ENCODE results near the gene INCA1.

INCA1 gene

DNA sequence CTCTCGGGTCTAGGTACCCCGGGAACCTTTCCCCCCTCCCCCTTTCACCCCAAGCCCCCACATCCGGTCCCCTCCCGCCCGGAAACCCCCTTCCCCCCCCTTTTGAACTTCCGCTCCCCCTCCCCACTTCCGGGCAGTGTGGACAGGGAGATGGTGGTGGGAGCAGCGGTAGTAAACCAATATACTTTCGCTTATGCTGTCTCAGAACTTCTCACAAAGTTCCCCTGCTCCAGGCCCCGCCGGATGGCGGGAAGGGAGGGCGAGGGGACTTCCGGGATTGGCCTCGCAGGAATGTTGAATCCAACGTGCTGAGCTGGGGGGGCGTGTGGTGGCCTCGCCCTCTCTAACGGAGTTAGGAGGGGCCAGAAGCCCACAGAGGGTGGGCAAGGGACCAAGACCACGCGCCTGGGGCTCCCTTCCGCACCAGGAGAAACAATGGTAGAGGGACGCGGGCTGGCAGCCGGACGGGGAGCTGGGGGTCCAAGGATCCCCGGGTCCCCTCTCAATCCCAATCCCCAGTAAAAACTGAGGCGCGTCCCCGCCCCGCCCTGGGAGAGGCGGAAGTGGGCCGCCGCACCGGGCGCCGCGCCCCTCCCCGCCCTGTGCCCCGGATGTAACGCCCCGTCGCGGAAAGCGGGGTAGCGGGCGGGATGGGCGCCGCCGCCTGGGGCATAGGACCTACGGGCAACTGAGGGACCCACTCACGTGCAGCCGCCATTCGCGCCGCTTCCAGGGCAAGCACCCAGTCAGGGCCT lies 49.7 kb downstream of the INCA1 start:
- DNase-seq: peak; percentile 62 to 64

DNA sequence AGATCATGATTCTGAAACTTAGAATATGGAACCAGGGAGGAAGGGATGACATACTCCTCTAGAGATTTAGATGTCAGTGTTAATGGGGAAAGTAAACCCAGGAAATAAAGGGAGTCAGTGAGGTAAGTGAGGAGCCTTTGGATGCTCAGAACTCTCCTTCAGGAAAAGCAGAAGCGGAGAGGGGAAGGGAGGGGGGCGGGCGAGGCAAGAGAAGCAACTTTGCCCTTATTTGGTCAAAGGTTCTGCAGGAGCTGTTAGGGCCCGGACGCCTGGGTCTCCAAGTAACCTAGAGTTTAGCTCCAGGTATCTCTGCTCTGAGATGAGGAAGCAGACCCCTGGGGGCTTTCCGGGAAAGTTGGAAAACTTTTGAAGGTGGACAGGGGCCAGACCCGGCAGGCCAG lies 50.3 kb downstream of the INCA1 start:
- DNase-seq: no peak

DNA sequence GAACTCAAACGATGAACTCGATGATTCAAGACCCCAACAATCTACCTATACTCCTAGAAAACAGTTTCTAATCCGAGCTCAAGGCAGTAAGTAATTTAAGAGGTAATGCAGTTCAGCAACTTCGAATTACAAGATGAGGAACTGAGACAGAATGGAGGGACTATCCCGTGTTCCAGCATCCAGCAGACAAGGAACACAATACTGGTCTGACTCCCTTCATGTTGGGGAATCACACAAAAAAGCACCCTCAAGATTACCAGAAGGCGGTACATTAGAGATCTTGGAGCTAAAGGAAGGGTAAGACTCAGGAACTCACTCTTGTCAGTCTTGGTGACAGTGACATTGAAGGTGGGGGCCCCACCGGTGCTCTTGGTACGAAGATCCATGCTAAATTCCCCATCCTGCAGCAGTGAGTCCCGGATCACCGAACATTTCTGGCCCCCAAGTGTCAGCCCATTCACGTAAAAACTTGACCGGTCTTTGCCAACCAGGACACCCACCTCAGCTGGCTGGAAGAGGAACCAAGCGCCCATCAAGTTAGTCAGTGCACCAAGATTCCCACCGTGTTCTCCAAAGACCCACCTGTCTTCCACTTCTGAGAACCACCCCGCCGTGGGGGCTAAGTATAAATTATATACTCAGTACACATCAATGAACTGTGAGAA lies 50.9 kb downstream of the INCA1 start:
- no peak for DNase-seq

DNA sequence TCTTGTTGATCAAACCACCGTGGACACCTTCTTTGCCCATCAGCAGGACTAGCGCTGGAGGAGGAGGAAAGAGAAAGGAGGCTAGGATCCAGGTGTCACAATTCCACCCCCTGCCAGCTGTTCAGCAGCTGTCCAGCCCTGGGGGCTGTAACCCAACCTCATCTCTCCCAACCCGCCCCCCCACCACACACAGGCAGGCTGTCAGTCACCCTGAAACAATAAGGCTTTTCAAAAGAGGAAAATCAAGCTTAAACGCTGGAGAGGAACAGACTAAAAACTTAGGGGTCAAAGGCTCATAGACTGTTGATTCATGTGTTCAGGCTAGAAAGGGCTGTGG lies 51.4 kb downstream of the INCA1 start:
- no peak for DNase-seq

DNA sequence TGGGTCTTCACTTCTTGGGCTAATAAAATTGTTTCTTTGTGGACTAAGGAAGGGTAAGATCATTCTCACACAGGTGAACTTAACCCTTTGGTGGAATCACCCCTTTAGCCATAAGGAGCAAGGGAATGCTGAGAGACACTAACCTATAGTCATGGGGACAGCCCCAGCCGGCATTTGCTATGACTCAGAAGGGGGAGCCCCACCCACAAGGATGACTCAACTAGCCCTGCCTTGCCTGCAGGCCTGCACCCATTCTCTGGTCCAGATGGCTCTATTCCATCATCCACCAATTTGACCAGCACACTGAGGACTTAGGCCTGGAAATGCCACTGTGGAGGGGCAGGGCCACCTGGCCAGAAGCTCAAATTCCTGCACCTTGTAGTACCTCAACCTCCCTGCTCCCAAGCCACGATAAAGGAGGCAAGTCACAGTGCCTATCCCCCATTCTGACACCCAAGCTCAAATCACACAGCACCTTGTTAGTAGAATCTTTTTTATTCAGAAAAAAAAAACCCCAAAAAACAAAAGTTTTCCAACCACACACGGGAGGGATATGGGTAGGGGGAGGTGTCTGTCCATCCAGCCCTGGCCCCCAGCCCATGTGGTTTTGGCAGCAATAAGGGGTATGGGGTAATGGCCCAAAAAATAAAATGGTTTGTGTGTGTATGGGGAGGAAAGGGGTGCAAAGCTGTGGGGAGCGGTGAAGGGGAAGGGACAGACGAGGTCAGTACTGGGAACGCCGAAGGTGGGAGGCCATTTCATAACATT lies 52.0 kb downstream of the INCA1 start:
- peak; percentile 79 to 82 for DNase-seq

DNA sequence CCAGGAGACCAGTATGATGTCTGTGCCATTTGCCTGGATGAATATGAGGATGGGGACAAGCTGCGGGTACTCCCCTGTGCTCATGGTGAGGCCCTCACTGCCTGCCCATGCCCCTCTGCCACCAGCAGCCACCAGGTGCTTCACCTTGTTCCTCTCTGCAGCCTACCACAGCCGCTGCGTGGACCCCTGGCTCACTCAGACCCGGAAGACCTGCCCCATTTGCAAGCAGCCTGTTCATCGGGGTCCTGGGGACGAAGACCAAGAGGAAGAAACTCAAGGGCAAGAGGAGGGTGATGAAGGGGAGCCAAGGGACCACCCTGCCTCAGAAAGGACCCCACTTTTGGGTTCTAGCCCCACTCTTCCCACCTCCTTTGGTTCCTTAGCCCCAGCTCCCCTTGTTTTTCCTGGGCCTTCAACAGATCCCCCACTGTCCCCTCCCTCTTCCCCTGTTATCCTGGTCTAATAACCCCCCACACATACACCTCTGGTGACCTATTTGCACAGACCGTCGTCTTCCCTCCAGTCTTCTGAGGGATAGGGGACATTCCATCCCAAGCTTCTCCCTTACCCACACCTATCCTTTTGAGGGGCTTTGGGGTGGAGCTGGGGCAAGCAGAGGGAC lies 52.7 kb downstream of the INCA1 start:
- peak in 1 of 2 donors; percentile 44 for DNase-seq

DNA sequence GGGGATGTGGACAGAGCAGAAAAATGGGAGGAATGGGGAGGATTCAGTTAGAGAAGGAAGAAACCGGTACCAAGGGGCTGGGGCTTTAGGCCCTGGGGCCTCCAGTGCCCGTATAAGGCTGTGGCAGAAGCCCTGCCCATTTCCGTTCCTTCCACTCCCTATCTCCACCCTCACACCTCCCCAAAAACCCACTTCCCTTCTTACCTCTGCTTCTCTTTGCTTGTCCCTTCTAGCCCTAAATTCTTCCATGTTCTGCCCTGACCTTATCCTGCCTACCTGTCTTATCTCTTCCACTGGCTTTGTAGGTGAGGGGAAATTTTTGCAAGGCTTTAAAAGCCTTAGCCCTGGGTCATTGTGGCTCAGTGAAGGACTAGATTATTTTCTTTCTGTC lies 53.2 kb downstream of the INCA1 start:
- DNase-seq: peak in 1 of 2 donors; percentile 44

DNA sequence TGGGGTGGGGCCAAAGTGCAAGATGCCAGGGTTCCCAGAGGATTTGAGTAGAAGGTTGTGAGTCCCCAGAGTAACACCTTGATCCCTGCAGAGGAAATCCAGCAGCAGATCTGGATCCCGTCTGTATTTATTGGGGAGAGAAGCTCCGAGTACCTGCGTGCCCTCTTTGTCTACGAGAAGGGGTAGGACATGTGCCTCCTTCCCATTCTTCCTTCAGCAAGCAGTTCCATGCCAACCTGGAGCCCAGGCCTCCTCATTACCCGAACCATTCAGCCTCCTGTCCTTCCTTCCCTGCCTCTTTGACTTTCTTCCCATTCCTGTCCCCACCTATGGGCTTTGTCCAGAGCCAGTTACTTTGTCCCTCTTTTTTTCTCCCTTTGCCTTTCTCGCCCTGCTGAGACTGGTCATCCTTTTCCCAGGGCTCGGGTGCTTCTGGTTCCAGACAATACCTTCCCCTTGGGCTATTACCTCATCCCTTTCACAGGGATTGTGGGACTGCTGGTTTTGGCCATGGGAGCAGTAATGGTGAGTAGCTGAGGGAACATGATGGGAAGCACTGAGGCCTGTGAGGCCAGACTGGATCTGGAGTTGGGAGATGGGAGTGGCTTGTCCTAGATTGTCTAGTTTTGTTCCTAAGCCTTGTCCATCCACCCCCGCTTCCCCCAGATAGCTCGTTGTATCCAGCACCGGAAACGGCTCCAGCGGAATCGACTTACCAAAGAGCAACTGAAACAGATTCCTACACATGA lies 54.4 kb downstream of the INCA1 start:
- DNase-seq: no peak

DNA sequence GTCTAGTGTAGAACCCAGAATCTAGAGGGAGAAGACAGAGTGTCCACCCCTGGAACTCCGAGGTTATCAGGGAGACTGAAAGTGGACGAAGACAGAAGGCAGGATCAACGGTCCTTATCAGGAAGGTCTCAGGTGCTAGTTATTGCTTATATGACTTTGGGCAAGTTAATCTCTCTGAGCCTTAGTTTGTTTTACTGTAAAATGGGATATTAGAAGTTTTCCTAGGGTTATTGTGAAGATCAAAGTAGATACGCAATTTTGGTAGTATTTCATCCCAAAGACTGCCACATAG lies 56.1 kb downstream of the INCA1 start:
- no peak for DNase-seq

DNA sequence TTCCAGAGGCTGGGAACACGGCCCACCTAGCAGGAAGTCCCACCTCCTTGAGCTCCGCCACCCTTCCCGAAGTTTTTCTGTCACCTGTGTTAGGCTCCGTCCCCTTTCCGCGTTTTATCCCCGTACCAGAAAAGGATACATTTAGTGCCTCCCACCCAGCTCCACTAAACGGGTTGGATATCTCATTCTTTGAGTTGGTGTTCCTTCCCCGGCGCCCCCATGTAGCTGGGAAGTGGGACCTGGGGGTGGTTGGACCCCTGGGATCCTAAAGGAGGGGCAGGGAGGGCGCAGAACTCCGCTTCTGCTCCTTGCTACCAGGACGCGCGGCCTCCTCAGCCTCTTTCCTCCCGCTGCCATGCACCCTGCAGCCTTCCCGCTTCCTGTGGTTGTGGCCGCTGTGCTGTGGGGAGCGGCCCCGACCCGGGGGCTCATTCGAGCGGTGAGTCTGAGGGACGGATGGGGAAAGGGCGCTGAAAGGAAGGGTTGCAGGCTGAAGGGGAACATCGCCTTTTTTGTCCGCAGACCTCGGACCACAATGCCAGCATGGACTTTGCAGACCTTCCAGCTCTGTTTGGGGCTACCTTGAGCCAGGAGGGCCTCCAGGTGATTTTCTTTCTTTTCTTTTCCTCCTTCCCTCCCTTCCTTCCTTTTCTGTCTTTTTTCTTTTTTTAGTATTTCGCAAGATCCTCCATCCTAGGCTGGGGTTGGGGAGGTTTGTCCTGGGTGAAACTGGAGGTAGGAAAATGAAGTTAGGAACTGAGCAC lies 56.6 kb downstream of the INCA1 start:
- no peak for DNase-seq

DNA sequence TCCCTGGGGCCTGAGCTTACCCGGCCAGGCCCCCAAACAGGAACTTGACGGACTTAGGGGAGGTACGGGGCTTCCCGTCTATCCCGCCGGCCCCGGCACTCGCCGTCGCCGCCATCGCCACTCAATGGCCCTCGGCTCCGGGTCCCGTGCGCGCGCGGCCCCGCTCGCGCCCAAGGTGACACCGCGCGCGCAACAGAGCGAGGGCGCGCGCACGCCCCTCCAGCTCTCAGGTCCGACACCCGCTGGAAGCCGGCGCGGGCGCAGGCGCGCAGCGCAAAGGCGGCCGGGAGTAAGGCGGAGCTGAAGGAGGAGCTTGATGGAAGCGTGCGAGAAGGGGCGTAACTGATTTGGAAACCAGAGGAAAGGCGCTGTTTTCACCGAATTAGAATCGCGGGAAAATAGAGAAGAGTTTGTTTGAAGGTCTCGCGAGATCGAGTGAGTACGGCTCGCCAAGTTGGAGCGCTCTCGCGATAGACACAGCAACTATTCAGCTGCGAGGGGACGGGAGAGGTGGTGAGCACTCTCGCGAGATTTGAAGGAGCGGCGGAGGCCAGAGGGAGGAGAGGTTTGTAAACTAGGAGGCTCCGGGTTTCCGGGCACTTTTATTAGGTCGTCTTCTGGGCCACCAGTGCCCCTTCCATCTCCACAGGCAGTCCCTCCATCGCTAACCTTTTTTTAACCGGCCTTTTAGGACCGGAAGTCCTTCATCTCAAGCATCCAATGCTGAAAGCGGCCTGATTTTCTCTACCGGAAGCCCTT lies 57.3 kb downstream of the INCA1 start, which contains the start of the genes RNF167 and SLC25A11:
Gene RNF167 (plus strand): TSS at position 473 of the 759 bp plus-strand sequence. CDS start 642 bp downstream, outside the sequence.
Gene SLC25A11 (minus strand): TSS at position 251 of the 759 bp plus-strand sequence. CDS start 136 bp downstream, at position 115.
- peak; percentile 89 to 94 for DNase-seq

DNA sequence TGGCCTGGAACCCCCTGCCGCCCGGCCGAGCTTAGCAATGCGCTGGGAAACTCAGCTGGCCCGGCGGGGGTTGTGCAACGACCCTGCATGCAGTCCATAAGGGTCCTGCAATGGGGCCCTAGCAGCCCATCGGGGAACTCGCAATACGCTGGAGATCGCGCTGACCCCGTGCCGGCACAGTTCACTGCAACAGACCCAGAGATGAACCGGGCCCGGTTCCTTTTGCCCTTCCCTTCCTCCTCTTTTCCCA lies 57.9 kb downstream of the INCA1 start:
- DNase-seq: no peak

DNA sequence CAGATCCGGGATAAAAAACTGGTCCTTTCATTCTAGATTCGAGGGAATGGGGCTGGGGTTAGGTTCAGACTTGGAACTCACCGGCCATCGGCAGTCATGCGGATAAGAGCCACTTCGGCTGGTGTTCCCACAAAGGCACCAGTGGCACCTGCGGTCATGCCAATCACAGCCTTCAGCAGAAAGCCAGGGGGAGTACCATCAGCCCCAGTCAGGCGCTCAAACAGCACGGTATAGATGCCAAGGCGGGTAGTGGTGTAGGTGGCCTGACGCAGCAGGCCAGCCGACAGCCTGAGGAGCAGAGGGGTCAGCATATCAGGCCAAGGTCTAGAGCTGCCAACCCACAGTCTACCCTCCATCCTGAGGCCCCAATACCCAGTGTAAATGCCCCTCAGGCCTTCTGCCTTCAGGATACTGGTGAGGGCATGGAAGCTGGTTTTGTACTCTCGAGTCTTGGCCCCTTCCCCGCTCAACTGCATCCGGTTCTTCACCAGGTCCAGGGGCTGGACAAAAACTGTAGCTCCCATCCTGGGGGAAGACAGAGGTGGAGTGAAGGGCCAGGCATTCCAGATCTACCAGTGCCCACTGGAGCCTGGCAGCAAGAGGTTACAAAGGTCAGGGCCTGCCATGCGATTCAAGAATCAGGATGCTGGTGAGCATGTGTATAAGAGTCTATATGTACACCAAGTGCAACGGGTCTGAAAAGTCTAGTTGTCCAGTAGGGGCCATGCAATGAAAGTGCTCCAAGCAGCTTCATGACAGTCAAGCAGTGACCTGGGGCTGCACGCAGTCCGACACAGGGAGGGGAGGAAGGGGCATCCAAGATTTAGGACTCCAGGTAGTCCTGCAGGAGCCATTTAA lies 58.4 kb downstream of the INCA1 start:
- no peak for DNase-seq

Measured in stimulated activated CD4-positive, alpha-beta T cell treated with anti-CD3 and anti-CD28 coated beads, Interleukin-2, amount 100 ng/mL, for 48 hours (primary cell).